K562 (cell line): ENCODE data around the gene WASF1. TPM values are rescaled to one million over a fixed set of nuclear protein-coding genes. Genes with fewer than 3 reads are reported as not detected.

Experiments
- BCLAF1 ChIP-seq, 2 experiments: fragments of 450-650 bp in 1 of 2; IDR thresholded peaks; 2 replicates each; pipeline ENCODE4 v1.6.1; 2011 to 2017; ENCODE audit warnings: low read depth in 2 of 2, antibody characterized with exemption in 1 of 2, borderline replicate concordance in 1 of 2, low read length in 1 of 2, mild to moderate bottlenecking in 1 of 2, mixed read lengths in 1 of 2; ENCODE audit not compliant: control insufficient read depth in 1 of 2
- CHCHD3 ChIP-seq: fragments of 250-450 bp; sonication (Bioruptor Pico); IDR thresholded peaks from 2 replicates; pipeline ENCODE4 v2.1.2; 2022; ENCODE audit warnings: mild to moderate bottlenecking
- CTBP1 ChIP-seq: fragments of 450-650 bp; IDR thresholded peaks from 2 replicates; pipeline ENCODE4 v1.6.1; 2016; ENCODE audit warnings: borderline replicate concordance
- CTCF ChIP-seq, 3 experiments: IDR thresholded peaks in 2 of 3; conservative IDR thresholded peaks in 1 of 3; 2 replicates each; pipeline ENCODE4 v1.5.1; 2011 to 2012; ENCODE audit warnings: low read length in 3 of 3, mild to moderate bottlenecking in 3 of 3, control low read depth in 2 of 3, improper control_type of control experiment in 1 of 3, inconsistent platforms in 1 of 3, low read depth in 1 of 3, mixed read lengths in 1 of 3, moderate library complexity in 1 of 3; ENCODE audit not compliant: insufficient read depth in 2 of 3
- E2F3 ChIP-seq: fragments of 250-450 bp; sonication (Bioruptor Pico); IDR thresholded peaks from 2 replicates; pipeline ENCODE4 v1.4.0; 2020; ENCODE audit warnings: mild to moderate bottlenecking
- ETV1 ChIP-seq: fragments of 450-650 bp; conservative IDR thresholded peaks from 2 replicates; pipeline ENCODE4 v1.6.1; 2016; ENCODE audit warnings: missing genetic modification characterization, control low read depth, low read depth, missing compliant biosample characterization
- FOS ChIP-seq: IDR thresholded peaks from 3 replicates; pipeline ENCODE4 v1.6.1; 2011; ENCODE audit not compliant: insufficient read length; ENCODE audit errors: extremely low read depth
- FOSL1 ChIP-seq: fragments of 200-800 bp; sonication (Bioruptor generic); conservative IDR thresholded peaks from 2 replicates; pipeline ENCODE4 v1.6.1; 2016; ENCODE audit warnings: missing genetic modification characterization, missing compliant biosample characterization
- KDM2B ChIP-seq: fragments of 250-450 bp; sonication (Bioruptor Pico); IDR thresholded peaks from 2 replicates; pipeline ENCODE4 v1.8.0; 2021; ENCODE audit warnings: mild to moderate bottlenecking, moderate library complexity
- KDM5B ChIP-seq: fragments of 200-600 bp; sonication (generic); IDR thresholded peaks from 2 replicates; pipeline ENCODE4 v1.6.1; 2012; ENCODE audit warnings: low read depth, mild to moderate bottlenecking, moderate library complexity, low read length, control low read depth, inconsistent platforms; ENCODE audit not compliant: insufficient replicate concordance
- L3MBTL2 ChIP-seq: fragments of 450-650 bp; IDR thresholded peaks from 2 replicates; pipeline ENCODE4 v1.6.1; 2016; ENCODE audit warnings: mild to moderate bottlenecking, moderate library complexity
- LCOR ChIP-seq: sonication (generic); formaldehyde crosslinking; IDR thresholded peaks from 2 replicates; pipeline ENCODE4 v1.8.0; 2022; ENCODE audit warnings: mild to moderate bottlenecking, missing genetic modification reagents
- MNT ChIP-seq, 2 experiments: fragments of 450-650 bp; conservative IDR thresholded peaks; 2 replicates each; pipeline ENCODE4 v1.6.1; 2017; ENCODE audit warnings: mild to moderate bottlenecking in 2 of 2, moderate library complexity in 2 of 2
- SOX6 ChIP-seq: fragments of 450-650 bp; IDR thresholded peaks from 2 replicates; pipeline ENCODE4 v1.6.1; 2014; ENCODE audit warnings: mild to moderate bottlenecking
- TFAP4 ChIP-seq: sonication (generic); formaldehyde crosslinking; IDR thresholded peaks from 2 replicates; pipeline ENCODE4 v1.8.0; 2022; ENCODE audit warnings: missing genetic modification reagents, mild to moderate bottlenecking, moderate library complexity, borderline replicate concordance
- ZFP30 ChIP-seq: fragments of 250-450 bp; sonication (Bioruptor Pico); IDR thresholded peaks from 2 replicates; pipeline ENCODE4 v1.8.0; 2022; ENCODE audit warnings: moderate library complexity, mild to moderate bottlenecking, inconsistent platforms, borderline replicate concordance
- ZNF175 ChIP-seq: fragments of 200-800 bp; sonication (Bioruptor generic); IDR thresholded peaks from 2 replicates; pipeline ENCODE4 v1.6.1; 2016; ENCODE audit warnings: low read depth, mild to moderate bottlenecking, missing genetic modification characterization, missing compliant biosample characterization
- polyA plus RNA-seq, 8 experiments: library from polyadenylated mRNA; depleted of rRNA in 4 of 8; stranded (reverse) in 5 of 8; unstranded in 3 of 8; fragments of >200 nt; fragmentation: Nextera tagmentation in 2 of 8; fragmentation: Illumina TruSeq in 1 of 8; extraction: Ambion mirVana in 2 of 8; extraction: Trizol in 1 of 8; gene quantifications; 2 replicates each; pipeline versions ENCODE4 v1.2.1 to v1.2.3, GENCODE V29; 2011 to 2014; ENCODE audit warnings: inconsistent platforms in 1 of 8, missing spikeins in 1 of 8
- total RNA-seq, 7 experiments: library from RNA; depleted of rRNA in 6 of 7; stranded (reverse); fragments of >200 nt in 6 of 7; fragmentation: Illumina TruSeq in 2 of 7; extraction: Trizol in 2 of 7; gene quantifications; 2 replicates each; pipeline versions ENCODE4 v1.2.1 to v1.2.3, GENCODE V29; 2011 to 2021; ENCODE audit warnings: low replicate concordance in 1 of 7

The WASF1 gene
- total and polyA plus RNA-seq, 9 of the 15 experiments (the other 6 are each of a cell fraction or from before 2014, with no cell fraction given) = 2.1 to 18.2 (median 7.4) TPM

GRCh38 chr6:110179406-110180227 lies at the start of gene WASF1 (continued):
- peak in 1 of 2 experiments; percentile 92; a peak in 2 of 4 replicates for TF ChIP-seq BCLAF1 (IDR thresholded peaks at IDR 0.05; ENCODE audit: borderline replicate concordance in 1 of 2, control insufficient read depth in 1 of 2, low read depth in 2 of 2, low read length in 1 of 2)
- TF ChIP-seq E2F3 (CRISPR knock-in tag) = no peak
- TF ChIP-seq TFAP4 (CRISPR knock-in tag) = 0 out of 2 replicates have a peak, but pooled peaks have one; percentile 45
- no peak for TF ChIP-seq CHCHD3 (CRISPR knock-in tag)
- 0 out of 6 replicates have a peak, but pooled peaks of 1 of the 3 experiments have one; percentile 10 for TF ChIP-seq CTCF (IDR thresholded peaks at IDR 0.05 in 2 of 3, conservative IDR thresholded peaks at IDR 0.05 in 1 of 3; ENCODE audit: insufficient read depth in 2 of 3, low read depth in 1 of 3, low read length in 3 of 3)
- no peak for TF ChIP-seq ZFP30
- TF ChIP-seq SOX6 = peak; percentile 29; the same call in 1 of the 2 replicates
- TF ChIP-seq KDM2B (CRISPR knock-in tag) = 0 out of 2 replicates have a peak, but pooled peaks have one; percentile 20
- TF ChIP-seq LCOR (CRISPR knock-in tag) = peak; percentile 60
- TF ChIP-seq KDM5B = peak; percentile 50
- TF ChIP-seq L3MBTL2 = peak; percentile 68
- no peak for TF ChIP-seq FOS
- TF ChIP-seq ETV1 = peak; percentile 73
- TF ChIP-seq FOSL1 (tag) = no peak
- TF ChIP-seq MNT (conservative IDR thresholded peaks at IDR 0.05) = peak; percentile 80 to 86
- TF ChIP-seq CTBP1 = peak; percentile 29; the same call in 1 of the 2 replicates
- TF ChIP-seq ZNF175 (CRISPR knock-in tag) = peak; percentile 87
